ENCODE data around the gene IGF2R.

IGF2R gene

DNA sequence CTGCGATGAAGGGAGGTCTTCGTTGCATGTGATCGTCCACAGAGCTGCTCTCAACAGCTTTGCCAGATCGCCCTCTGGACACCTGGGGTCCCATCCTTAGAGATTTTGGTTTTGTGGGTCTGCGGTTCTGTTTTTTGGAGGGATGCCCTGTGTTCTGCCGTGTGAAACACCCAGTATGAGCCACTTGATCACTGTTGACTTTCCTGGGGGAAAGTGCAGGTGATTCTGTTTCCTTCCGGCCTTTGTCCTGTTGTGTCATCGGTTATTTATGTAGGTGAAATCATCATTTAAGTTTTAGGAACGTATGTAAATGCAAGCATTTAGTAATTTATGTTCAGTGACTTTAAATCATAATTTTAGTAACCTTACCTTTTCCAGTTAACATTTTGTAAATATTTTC, 96.3 kb downstream of the IGF2R start:
- DNase-seq (ENCODE audit: extremely low spot score) = no peak
- TF ChIP-seq BHLHE40 (IDR thresholded peaks at IDR 0.05; ENCODE audit: borderline replicate concordance) (no peak), ELF4 (IDR thresholded peaks at IDR 0.05) (no peak), HDGF (IDR thresholded peaks at IDR 0.05; ENCODE audit: borderline replicate concordance) (no peak), LEF1 (IDR thresholded peaks at IDR 0.05; ENCODE audit: borderline replicate concordance) (no peak), ZNF384 (IDR thresholded peaks at IDR 0.05) (no peak), L3MBTL2 (conservative IDR thresholded peaks at IDR 0.05) (no peak), NFRKB (IDR thresholded peaks at IDR 0.05) (no peak), FOXK2 (IDR thresholded peaks at IDR 0.05) (no peak), SP1 (IDR thresholded peaks at IDR 0.05) (no peak), CTBP1 (IDR thresholded peaks at IDR 0.05; ENCODE audit: borderline replicate concordance) (no peak)
- CTCF ChIA-PET = no interaction called here
- POLR2A ChIA-PET = no interaction called here

DNA sequence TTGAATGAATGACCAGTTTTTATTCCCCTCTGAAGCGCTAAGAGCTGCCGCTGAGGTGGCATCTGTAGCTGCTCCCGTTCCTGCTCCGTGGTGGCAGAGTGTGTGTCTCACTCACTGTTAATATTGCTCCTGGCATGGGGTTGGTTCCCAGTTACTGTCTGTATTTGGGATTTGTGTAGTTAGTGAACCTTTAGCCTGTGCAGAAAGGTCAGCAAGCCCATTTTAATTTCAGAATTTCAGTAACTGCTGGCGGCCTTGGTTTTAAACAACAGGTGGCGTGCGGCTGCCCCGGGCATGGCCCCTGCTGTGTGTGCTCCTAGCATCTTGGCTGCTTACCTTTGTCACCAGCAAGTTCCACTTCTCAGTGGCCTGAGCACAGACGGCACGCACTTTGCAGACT, 98.7 kb downstream of the IGF2R start:
- no peak for DNase-seq (ENCODE audit: extremely low spot score)
- TF ChIP-seq ZNF384 (IDR thresholded peaks at IDR 0.05) (no peak), LEF1 (IDR thresholded peaks at IDR 0.05; ENCODE audit: borderline replicate concordance) (no peak), TARDBP (IDR thresholded peaks at IDR 0.05) (no peak), NFRKB (IDR thresholded peaks at IDR 0.05) (no peak), L3MBTL2 (conservative IDR thresholded peaks at IDR 0.05) (no peak), ELF4 (IDR thresholded peaks at IDR 0.05) (no peak), HDGF (IDR thresholded peaks at IDR 0.05; ENCODE audit: borderline replicate concordance) (no peak)
- ChIA-PET CTCF (no interaction called here), POLR2A (no interaction called here)

DNA sequence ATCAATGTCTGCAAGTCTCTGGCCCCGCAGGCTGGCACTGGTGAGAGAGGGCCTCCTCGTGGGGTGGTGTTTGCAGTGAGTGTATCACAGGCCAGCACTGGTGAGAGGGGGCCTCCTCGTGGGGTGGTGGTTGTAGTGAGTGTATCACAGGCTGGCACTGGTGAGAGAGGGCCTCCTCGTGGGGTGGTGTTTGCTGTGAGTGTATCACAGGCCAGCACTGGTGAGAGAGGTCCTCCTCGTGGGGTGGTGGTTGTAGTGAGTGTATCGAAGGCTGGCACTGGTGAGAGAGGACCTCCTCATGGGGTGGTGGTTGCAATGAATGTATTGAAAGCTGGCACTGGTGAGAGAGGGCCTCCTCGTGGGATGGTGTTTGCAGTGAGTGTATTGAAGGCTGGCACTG, 99.5 kb downstream of the IGF2R start:
- POLR2A ChIA-PET = no interaction called here
- no peak for TF ChIP-seq LEF1 (IDR thresholded peaks at IDR 0.05; ENCODE audit: borderline replicate concordance)
- no peak for DNase-seq (ENCODE audit: extremely low spot score)
- CTCF ChIA-PET = no interaction called here

DNA sequence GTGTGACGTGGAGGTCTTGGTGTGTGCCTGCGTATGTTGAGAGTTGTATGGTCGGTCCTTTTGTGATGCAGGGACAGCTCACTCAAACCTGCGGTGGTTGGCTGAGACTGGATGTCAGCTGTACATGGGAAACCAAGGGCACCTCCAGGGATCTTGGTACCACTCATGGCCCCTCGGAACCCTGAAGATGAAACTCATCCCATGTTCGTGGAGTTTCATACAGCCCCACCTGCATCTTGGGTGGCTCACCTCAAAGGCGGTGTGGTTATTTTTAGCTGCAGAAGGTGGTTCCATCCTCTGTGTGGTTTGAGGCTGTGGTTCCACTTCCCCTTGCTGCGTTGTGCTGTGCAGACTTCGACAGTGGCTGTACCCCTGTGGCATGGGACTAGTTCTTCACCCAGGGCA, 100.2 kb downstream of the IGF2R start:
- TF ChIP-seq FOXM1 (IDR thresholded peaks at IDR 0.05; ENCODE audit: borderline replicate concordance) (no peak), LEF1 (IDR thresholded peaks at IDR 0.05; ENCODE audit: borderline replicate concordance) (no peak), SP1 (IDR thresholded peaks at IDR 0.05) (no peak), ARNT (IDR thresholded peaks at IDR 0.05) (no peak), HDGF (IDR thresholded peaks at IDR 0.05; ENCODE audit: borderline replicate concordance) (no peak), ELF4 (IDR thresholded peaks at IDR 0.05) (no peak), TARDBP (IDR thresholded peaks at IDR 0.05) (no peak)
- ChIA-PET POLR2A (no interaction called here), CTCF (no interaction called here)
- no peak for DNase-seq (ENCODE audit: extremely low spot score)

DNA sequence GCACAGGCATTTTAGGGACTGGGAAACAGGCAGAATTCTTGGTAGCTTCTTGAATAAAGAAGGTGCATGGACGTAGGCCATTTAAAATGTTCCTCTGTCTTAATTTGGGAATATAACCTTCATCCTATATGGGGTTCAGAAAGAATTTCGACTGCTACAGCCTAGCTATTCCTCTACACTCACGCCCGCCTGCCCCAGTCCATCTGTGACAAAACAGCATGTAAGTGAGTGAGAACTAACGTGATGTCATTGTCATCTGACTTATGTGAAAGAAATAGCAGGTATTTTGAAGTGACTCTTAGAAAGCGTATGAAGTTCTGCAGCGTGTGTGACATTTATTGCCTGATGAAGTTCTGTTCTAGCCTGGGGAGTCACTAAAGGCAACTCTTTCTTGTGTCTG, 100.6 kb downstream of the IGF2R start:
- CTCF ChIA-PET = no interaction called here

DNA sequence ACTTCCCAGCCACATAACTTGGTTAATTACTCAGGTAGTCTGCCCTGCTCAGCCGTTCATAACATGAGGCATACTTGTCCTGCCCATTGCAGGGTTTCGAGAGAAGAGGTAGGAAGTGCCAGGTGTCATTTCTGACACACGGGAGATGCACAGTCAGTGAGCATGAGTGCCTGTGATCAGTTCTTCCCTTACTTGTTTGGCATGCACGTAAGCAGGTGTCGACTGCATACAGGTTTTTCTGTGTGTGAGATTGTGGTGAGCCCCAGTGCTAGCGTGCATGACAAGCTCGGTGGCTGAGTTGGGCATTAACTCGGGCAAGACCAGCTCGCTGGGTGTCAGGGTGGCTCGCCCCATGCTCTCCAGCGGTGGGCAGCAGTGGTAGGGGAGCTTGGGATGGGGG, 101.5 kb downstream of the IGF2R start:
- ChIA-PET CTCF (no interaction called here), POLR2A (no interaction called here)
- no peak for DNase-seq (ENCODE audit: extremely low spot score)
- TF ChIP-seq NFRKB (IDR thresholded peaks at IDR 0.05) (no peak), FOXM1 (IDR thresholded peaks at IDR 0.05; ENCODE audit: borderline replicate concordance) (no peak)
- TF ChIP-seq, protein P1, sequence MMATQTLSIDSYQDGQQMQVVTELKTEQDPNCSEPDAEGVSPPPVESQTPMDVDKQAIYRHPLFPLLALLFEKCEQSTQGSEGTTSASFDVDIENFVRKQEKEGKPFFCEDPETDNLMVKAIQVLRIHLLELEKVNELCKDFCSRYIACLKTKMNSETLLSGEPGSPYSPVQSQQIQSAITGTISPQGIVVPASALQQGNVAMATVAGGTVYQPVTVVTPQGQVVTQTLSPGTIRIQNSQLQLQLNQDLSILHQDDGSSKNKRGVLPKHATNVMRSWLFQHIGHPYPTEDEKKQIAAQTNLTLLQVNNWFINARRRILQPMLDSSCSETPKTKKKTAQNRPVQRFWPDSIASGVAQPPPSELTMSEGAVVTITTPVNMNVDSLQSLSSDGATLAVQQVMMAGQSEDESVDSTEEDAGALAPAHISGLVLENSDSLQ (IDR thresholded peaks at IDR 0.05) = no peak

More for the DNA sequence above, 100.6 kb downstream of the IGF2R start:
- no peak for DNase-seq (ENCODE audit: extremely low spot score)
- TF ChIP-seq SUZ12 (IDR thresholded peaks at IDR 0.05) (no peak), TARDBP (IDR thresholded peaks at IDR 0.05) (no peak), FOXA1 (IDR thresholded peaks at IDR 0.05) (no peak), LEF1 (IDR thresholded peaks at IDR 0.05; ENCODE audit: borderline replicate concordance) (no peak)
- POLR2A ChIA-PET = no interaction called here

DNA sequence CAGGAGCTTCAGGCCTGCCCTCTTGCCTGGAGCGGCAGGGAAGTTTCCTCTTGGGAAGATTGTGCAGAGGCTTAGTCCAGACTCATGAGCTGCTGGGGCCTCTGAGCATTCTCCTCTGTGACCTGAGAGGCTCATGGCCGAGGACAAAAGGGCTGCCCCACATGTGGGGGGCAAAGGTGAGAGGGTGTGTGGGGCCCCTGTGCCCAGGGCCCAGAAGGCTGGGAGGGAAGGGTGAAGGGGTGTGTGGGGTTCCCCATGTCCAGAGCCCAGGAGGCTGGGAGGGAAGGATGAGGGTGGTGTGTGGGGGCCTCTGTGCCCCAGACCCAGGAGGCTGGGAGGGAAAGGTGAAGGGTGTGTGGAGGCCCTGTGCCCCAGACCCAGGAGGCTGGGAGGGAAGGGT, 101.9 kb downstream of the IGF2R start:
- TF ChIP-seq ARNT (IDR thresholded peaks at IDR 0.05) (no peak), LEF1 (IDR thresholded peaks at IDR 0.05; ENCODE audit: borderline replicate concordance) (no peak), SUZ12 (IDR thresholded peaks at IDR 0.05) (no peak), TARDBP (IDR thresholded peaks at IDR 0.05) (no peak), ZNF384 (IDR thresholded peaks at IDR 0.05) (no peak), BHLHE40 (IDR thresholded peaks at IDR 0.05; ENCODE audit: borderline replicate concordance) (no peak), NFRKB (IDR thresholded peaks at IDR 0.05) (no peak), ELF4 (IDR thresholded peaks at IDR 0.05) (no peak), FOXK2 (IDR thresholded peaks at IDR 0.05) (no peak), CTBP1 (IDR thresholded peaks at IDR 0.05; ENCODE audit: borderline replicate concordance) (no peak), L3MBTL2 (conservative IDR thresholded peaks at IDR 0.05) (no peak), FOXA1 (IDR thresholded peaks at IDR 0.05) (no peak), FOXM1 (IDR thresholded peaks at IDR 0.05; ENCODE audit: borderline replicate concordance) (no peak), SP1 (IDR thresholded peaks at IDR 0.05) (no peak), HDGF (IDR thresholded peaks at IDR 0.05; ENCODE audit: borderline replicate concordance) (no peak)
- TF ChIP-seq, protein P1 (IDR thresholded peaks at IDR 0.05) = no peak
- POLR2A ChIA-PET = no interaction called here
- CTCF ChIA-PET = no interaction called here

More for the DNA sequence above, 101.9 kb downstream of the IGF2R start:
- no peak for DNase-seq (ENCODE audit: extremely low spot score)

Data from HEK293T (cell line).